Activated T-helper 1 cell treated with anti-CD3 and anti-CD28 coated beads, Interleukin-2, amount 50 U/mL, for 16 hours (primary cell): ENCODE results near the gene SLC2A10.
"Not testable (repeated sequence)": the region's sequence is repeated elsewhere in the genome, so short reads cannot be mapped to it uniquely, and the experiment has no call there.

Experiments
- DNase-seq, 2 donors: peaks; one replicate each; pipeline ENCODE4 v3.0.0-alpha.2; 2020; ENCODE audit warnings: low read depth in 1 of 2, low spot score in 1 of 2

SLC2A10 gene

GRCh38 chr20:46709459-46710152 is at the start of gene SLC2A10:
Gene SLC2A10, plus strand, starts transcription at chr20:46709649. Its CDS starts 88 bp downstream, at chr20:46709737.
- DNase-seq, result no peak

DNA sequence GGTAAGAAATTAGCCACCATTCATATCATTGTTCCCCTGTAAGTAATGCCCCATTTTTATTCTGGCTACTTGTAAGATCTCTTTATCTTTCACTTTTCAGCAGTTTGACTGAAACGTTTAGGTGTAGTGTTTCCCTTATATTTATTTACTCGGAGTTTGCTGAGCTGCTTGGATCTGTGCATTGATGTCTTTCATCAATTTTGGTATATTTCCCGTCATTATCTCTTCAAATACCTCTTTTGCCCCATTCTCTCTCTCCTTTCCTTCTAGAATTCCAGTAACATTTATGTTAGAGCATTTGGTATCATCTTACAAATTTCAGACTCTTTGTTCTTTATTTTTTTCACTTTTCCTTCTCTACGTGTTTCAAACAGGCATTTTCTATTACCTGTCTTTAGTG is 49.0 kb upstream of the SLC2A10 start:
- DNase-seq, result no peak

DNA sequence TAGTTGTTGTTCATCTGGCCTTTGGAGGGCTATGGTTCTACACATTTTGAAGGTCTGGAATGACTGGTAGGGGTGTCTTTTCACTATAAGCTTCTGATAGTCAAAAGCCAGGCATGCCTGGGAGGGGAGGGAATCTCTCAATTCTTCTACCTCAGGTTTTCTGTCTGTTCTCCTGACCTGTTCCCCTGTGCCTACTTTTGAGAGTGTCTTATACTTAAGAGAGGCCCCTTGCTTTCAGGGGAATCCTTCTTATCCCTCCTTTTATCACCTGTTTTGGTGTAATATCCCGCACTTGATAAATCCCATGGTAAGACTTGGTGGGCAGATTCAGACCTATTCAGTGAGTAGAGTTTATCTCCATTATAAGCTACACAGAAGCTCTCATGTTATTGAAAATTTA is 47.8 kb upstream of the SLC2A10 start:
- no peak for DNase-seq

DNA sequence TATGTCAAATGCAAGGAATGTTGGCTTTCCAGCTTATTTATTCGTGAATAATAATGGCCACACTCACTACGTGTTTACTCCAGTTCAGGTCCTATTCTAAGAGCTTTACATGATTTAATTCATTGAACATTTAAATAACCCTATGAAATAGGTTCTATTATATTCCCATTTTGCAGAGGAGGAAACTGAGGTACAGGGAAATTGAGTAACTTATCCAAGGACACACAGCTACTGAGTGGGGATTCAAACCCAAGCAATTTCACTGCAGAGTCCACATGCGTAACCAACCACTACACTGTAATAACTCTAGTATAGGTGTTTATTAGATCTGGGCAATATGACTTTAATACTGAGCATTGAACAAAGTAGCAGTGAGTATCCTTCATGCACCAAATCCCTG is 45.9 kb upstream of the SLC2A10 start:
- DNase-seq, result no peak

GRCh38 chr20:46665602-46666001 is 43.8 kb upstream of the SLC2A10 start:
- no peak for DNase-seq

- no peak for DNase-seq
Observed at GRCh38 chr20:46666306-46666705, 43.1 kb upstream of the SLC2A10 start.

- no peak for DNase-seq
Observed at GRCh38 chr20:46666818-46667515, 42.5 kb upstream of the SLC2A10 start.

- DNase-seq, result no peak
Observed at GRCh38 chr20:46670228-46670584, 39.2 kb upstream of the SLC2A10 start.

GRCh38 chr20:46670585-46671584 is 38.6 kb upstream of the SLC2A10 start:
- no peak for DNase-seq

DNA sequence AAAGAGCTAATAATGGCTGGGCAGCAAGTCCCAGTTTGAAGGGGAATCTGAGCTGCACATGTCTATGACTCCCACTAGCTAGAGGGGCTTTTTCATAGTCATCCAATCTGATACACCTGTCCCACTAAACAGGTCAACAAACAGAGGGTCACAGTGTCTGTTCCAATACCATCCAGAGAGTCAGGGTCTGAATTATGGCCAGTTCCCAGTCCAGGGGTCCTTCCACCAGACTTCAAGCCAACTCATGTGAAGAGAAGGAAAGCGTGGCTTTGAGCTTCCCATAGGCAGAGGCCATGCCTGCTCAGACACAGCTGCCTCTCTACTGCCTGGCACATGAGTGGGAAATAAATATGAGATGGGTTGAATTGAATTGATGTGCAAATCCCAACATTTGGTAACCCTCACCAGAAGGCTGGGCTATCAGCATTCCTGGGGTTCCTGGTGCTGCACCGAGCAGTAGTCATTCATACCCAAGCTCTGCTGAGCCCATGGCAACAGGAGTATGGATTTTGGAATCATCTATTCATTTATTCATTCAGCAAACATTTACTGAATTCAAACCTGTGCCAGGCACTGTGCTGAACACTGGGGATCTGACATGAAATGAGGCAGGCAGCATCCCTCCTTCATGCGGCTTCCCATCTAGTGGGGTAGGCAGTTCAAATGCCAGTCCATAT is 37.4 kb upstream of the SLC2A10 start:
- DNase-seq, result no peak

DNA sequence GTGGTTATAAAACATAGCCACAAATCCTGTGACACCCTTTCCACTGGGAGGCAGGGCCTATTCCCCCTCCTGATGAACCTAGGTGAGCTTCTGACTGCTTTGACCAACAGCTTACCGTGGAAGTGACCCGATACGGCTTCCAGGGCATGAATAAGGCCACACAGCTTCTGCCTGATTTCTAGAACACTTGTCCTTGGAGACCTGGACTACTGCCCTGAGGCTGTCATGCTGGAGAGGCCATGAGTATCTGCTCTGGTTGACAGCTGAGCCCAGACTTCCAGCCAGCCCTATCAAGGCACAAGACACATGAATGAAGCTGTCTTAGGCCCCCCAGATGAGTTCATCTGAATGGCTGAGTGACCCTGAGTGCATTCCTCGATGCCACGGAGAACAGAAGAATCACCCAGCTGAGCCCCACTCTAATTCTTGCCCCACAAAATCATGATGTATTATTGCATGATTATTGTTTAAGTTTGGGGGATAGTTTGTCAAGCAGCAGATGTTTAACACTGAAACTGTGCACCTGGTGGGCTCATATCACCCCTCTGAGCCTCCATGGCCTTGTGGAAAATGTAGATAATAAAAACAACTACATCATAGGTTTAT is 36.8 kb upstream of the SLC2A10 start:
- DNase-seq, result no peak

- no peak for DNase-seq
Observed at GRCh38 chr20:46673394-46674252, 35.8 kb upstream of the SLC2A10 start.

DNA sequence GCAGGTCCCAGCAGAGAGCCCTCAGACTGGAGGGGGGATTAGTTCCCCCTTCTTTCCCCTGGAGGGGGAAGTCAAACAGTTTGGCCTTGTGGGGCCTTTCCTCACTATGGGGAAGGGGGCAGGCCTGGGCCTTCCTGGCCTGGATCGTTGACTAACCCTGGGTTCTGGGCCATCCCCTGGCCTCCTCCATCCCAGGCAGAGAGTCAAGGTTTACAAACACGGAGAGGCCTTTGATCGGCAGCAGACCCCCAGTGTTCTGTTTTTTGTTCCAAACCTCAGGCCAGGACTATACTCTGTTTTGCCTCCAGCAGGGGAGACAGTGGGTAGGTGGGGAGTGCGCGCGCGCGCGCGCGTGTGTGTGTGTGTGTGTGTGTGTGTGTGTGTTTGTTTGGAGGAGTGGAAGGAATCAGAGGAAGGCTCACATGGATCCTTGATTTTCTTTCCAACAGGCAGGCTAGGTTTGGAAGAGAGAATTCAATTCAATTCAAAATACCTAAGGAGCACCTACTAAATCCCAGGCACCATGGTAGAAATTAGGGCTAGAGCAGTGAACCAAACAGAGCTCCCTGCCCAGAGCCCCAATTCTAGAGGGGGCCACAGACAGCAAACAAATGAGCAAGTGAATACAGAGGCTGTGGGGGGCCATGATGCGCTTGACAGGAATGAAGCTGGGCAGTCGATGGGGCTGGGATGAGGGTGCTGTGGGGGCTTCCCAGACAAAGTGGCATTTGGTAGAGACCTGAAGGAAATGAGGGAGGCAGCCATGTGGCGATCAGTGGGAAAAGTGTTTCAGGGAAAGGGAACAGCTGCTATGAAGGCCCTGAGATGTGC is 35.0 kb upstream of the SLC2A10 start:
- no peak for DNase-seq

- not testable (repeated sequence) for DNase-seq
Observed at GRCh38 chr20:46676649-46677316, 32.7 kb upstream of the SLC2A10 start.

GRCh38 chr20:46677608-46678007 is 31.8 kb upstream of the SLC2A10 start:
- no peak for DNase-seq

GRCh38 chr20:46678516-46678915 is 30.9 kb upstream of the SLC2A10 start:
- no peak for DNase-seq

DNA sequence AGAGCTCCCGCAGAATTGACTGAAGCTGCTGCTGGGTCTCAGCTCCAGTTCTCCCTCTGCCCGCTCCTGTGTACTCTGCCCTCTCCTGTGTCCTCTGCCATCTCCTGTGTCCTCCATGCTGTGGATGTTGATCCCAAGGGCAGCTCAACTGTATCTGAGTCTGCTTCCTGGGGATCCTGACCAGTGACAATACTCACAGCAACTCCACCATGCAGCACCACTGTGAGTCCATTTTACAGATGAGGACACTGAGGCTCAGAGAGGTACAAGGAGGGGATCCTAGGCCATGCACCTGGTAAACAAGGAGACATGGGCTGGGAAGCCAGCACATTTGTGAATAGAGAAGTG is 28.8 kb upstream of the SLC2A10 start:
- no peak for DNase-seq
